ENCODE measurements around the gene DLGAP4.

GRCh38 chr20:36372666-36373065 is 66.5 kb downstream of the DLGAP4 start:
- TF ChIP-seq CTCF (conservative IDR thresholded peaks at IDR 0.05; ENCODE audit: low read depth, low read length) (no peak), EZH2 (IDR thresholded peaks at IDR 0.05; ENCODE audit: borderline replicate concordance, low read depth, low read length, poor library complexity, severe bottlenecking) (no peak)

All from A673 (cell line).